Iris pigment epithelial cell (primary cell): ENCODE results near the gene NUMB.
A peak's percentile ranks its signal among the peaks of the same experiment; 100 is the strongest.
"Not testable (repeated sequence)": the region's sequence is repeated elsewhere in the genome, so short reads cannot be mapped to it uniquely, and the experiment has no call there.

ENCODE experiments used
- DNase-seq: peaks from one replicate; pipeline ENCODE4 v3.0.0-alpha.2; 2011; ENCODE audit warnings: low read depth

Gene NUMB

DNA sequence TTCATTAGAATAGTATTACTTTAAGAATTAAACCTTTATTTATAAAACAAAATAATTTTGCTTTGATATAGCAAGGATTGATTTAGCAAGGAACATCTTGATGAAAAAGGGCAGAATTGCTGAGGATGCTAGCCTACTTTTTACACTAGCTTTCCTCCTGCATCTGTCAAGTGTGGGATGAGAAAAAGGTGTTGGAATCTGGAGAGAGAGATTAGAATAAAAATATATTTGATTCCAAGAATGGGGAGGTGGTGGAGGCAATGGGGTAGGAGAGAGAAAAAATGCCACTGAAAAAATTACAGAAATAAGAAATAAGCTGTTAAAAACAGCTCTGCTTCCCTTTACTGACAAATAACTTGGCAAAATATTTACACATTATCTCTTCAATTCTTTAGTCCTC is 98.9 kb downstream of the NUMB start:
- no peak for DNase-seq

- no peak for DNase-seq
Observed at GRCh38 chr14:73358187-73358586, 100.2 kb downstream of the NUMB start.

- not testable (repeated sequence) for DNase-seq
Observed at GRCh38 chr14:73349091-73349490, 109.3 kb downstream of the NUMB start.

DNA sequence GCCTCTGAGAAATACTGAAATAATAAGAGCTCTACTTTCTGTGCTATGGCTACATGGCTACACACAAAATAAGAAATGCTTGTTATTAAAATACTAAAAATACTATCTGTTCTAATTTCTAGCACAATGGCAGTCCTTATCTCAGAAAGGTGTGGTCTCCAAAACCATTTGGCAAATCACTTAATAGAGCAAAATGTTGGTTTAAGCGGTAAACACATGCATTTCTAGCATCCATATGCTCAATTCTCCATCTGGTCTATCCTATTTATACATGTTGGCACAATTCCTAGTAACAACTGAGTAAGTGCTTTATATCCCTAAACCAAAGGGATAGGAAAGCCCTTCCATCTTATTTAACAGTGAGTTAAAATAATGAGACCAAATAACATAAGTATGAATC is 114.0 kb downstream of the NUMB start:
- no peak for DNase-seq

- peak; percentile 7 for DNase-seq
Observed at GRCh38 chr14:73342670-73343069, 115.7 kb downstream of the NUMB start.

DNA sequence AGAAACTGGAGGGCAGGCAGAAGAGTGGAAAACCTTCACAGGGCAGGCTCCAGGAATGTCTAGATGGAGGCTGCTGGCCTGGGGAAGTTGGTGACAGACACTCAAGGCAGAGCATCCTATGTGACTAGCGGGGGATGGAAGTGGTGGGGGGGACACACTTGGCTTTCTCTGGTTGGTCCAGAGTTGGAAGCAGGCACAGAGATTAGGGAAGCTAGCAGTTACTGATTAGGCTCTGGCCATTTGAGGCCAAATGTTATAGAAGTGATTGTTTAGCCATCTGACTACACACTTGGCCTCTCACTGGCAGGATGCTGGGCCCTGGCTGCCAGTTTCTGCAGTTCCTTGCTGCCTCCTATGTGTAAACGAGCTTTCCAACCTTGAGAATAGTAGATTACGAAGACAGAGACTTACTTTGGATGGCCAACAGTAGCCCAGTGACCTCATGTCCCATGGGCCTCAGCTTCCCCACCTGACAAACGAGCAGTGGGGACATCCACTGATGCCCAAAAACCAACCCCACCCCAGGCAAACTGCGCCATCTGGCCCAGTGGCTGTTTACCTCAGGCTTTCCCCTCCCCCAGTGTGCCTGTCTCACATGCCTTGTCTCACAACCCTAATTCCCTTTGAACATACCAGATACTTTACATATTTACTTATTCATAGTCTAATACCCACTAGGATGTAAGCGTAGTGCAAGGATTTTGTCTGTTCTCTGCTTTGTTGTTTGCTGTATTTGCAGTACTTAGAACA is 118.3 kb downstream of the NUMB start:
- no peak for DNase-seq

- DNase-seq: no peak
Observed at GRCh38 chr14:73339206-73339605, 119.1 kb downstream of the NUMB start.

- no peak for DNase-seq
Observed at GRCh38 chr14:73338551-73338950, 119.8 kb downstream of the NUMB start.

DNA sequence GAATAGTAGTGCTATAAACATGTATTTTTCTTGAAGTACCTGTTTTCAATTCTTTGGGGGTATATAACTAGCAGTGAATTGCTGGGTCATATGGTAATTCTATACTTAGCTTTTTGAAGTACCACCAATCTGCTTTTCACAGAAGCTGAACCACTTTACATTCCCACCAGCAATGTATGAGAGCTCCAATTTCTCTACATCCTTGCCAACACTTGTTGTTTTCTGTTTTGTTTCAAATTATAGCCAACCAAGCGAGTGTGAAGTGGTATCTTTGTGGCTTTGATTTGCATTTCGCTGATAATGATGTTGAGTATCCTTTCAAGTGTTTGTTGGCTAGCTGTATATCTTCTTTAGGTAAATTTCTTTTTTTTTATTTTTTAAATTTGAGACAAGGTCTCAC is 125.3 kb downstream of the NUMB start:
- DNase-seq: no peak

GRCh38 chr14:73325630-73326299 is 132.6 kb downstream of the NUMB start:
- no peak for DNase-seq

GRCh38 chr14:73325063-73325462 is 133.3 kb downstream of the NUMB start:
- DNase-seq: no peak

GRCh38 chr14:73324533-73324932 is 133.8 kb downstream of the NUMB start:
- no peak for DNase-seq

- DNase-seq: no peak
Observed at GRCh38 chr14:73323896-73324399, 134.4 kb downstream of the NUMB start.

GRCh38 chr14:73313151-73313550 is 145.2 kb downstream of the NUMB start:
- DNase-seq: no peak

DNA sequence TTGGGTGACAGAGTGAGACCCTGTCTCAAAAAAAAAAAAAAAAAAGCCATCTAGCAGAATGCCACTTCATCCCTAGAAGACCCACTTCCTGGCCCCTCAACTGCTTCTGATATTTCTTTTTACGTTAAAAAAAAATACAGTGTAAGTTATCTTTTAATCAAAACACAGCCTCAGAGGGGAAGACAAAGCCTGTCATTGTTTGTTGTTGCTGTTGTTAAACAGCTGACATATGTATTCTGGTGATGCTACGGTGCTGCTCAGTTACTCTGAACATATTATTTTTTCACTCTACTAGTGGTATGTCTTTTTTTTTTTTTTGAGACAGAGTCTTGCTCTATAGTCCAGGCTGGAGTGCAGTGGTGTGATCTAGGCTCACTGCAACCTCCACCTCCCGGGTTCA is 145.7 kb downstream of the NUMB start:
- DNase-seq: no peak

GRCh38 chr14:73311708-73312030 is 146.7 kb downstream of the NUMB start:
- no peak for DNase-seq

- not testable (repeated sequence) for DNase-seq
Observed at GRCh38 chr14:73309207-73309606, 149.1 kb downstream of the NUMB start.

GRCh38 chr14:73307261-73307660 is 151.1 kb downstream of the NUMB start:
- no peak for DNase-seq

DNA sequence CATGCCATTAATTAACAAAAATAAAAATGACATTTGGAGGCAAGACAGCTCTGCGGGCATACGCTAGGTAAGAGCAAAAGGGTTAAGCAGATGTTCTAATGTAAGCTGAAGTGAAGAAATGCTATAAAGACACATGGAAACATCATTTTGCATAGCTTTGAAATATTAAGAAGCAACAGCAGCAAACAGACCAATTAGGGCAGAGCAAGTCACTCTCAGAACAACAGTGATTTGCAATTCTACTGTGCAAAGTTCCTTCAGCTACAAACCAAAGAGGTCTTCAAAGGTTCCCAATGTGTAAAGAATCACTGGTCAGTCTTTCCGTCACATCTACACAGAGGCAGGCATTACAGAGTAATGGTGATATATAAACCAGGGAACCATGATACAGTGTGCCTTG is 152.8 kb downstream of the NUMB start:
- no peak for DNase-seq

GRCh38 chr14:73295198-73295796 is 163.0 kb downstream of the NUMB start:
- DNase-seq: peak; percentile 19

- DNase-seq: peak; percentile 17
Observed at GRCh38 chr14:73293782-73294781, 164.3 kb downstream of the NUMB start.

GRCh38 chr14:73290279-73290678 is 168.1 kb downstream of the NUMB start:
- peak; percentile 41 for DNase-seq
